Measurements from ENCODE around the gene RBBP8NL. TPM values are rescaled to one million over a fixed set of nuclear protein-coding genes. Genes with fewer than 3 reads are reported as not detected.

Gene RBBP8NL
- total and polyA plus RNA-seq, 9 of the 15 experiments (the other 6 are each of a cell fraction or from before 2014, with no cell fraction given), result not detected

GRCh38 chr20:62367633-62368391 is 59.5 kb downstream of the RBBP8NL start (continued):
- TF ChIP-seq ARID4B (CRISPR knock-in tag; IDR thresholded peaks at IDR 0.05) (peak; percentile 36; the same call in 1 of the 2 replicates), TBL1XR1 (IDR thresholded peaks at IDR 0.05; ENCODE audit: low read length in 2 of 2) (no peak), CCNT2 (IDR thresholded peaks at IDR 0.05; ENCODE audit: borderline replicate concordance, extremely low read depth, insufficient read length, low read depth, low read length) (no peak), PCBP1 (IDR thresholded peaks at IDR 0.05; ENCODE audit: low read depth, low read length, poor library complexity, severe bottlenecking) (peak; percentile 27), ZNF76 (CRISPR knock-in tag; IDR thresholded peaks at IDR 0.05; ENCODE audit: borderline replicate concordance) (no peak), TFAP4 (CRISPR knock-in tag; IDR thresholded peaks at IDR 0.05; ENCODE audit: borderline replicate concordance) (peak; percentile 55; the same call in 1 of the 2 replicates), ZNF121 (CRISPR knock-in tag; conservative IDR thresholded peaks at IDR 0.05) (no peak), ZNF175 (CRISPR knock-in tag; IDR thresholded peaks at IDR 0.05; ENCODE audit: low read depth) (no peak), KDM5B (IDR thresholded peaks at IDR 0.05; ENCODE audit: insufficient replicate concordance, low read depth, low read length) (peak; percentile 7), E2F6 (IDR thresholded peaks at IDR 0.05; ENCODE audit: borderline replicate concordance in 1 of 2, extremely low read depth in 1 of 2, insufficient read depth in 1 of 2, insufficient read length in 1 of 2, low read depth in 1 of 2, low read length in 1 of 2, poor library complexity in 1 of 2, severe bottlenecking in 1 of 2) (peak; percentile 23 to 39), DACH1 (IDR thresholded peaks at IDR 0.05; ENCODE audit: partially characterized antibody) (no peak), ZC3H11A (IDR thresholded peaks at IDR 0.05; ENCODE audit: low read depth, low read length) (no peak), MTF1 (CRISPR knock-in tag; IDR thresholded peaks at IDR 0.05; ENCODE audit: borderline replicate concordance) (no peak), ESRRA (IDR thresholded peaks at IDR 0.05; ENCODE audit: borderline replicate concordance, low read depth) (no peak), ZNF12 (CRISPR knock-in tag; IDR thresholded peaks at IDR 0.05) (peak; percentile 39; the same call in 1 of the 2 replicates), NFE2 (IDR thresholded peaks at IDR 0.05; ENCODE audit: low read depth) (no peak), ZNF740 (CRISPR knock-in tag; IDR thresholded peaks at IDR 0.05) (peak; percentile 64; the same call in 1 of the 2 replicates), ZNF740 (tag; IDR thresholded peaks at IDR 0.05) (no peak), ATF1 (CRISPR knock-in tag; IDR thresholded peaks at IDR 0.05) (no peak), ATF1 (tag; IDR thresholded peaks at IDR 0.05) (no peak)

All from K562 (cell line).